GM13977 (cell line): ENCODE data around the gene CDX1.

Experiments used
- DNase-seq: peaks from one replicate; pipeline ENCODE4 v3.0.0; 2012; ENCODE audit warnings: low spot score
- in situ Hi-C: fragments of 300-500 bp; cut with MboI; formaldehyde crosslinking; loops from one replicate; pipeline ENCODE4 v1.12.0; 2022; ENCODE audit warnings: low sequenced_read_pairs, low pct_unique_long_range_greater_than_20kb, mixed read lengths, inconsistent platforms; ENCODE audit not compliant: unreplicated experiment
- TF ChIP-seq, protein P1 (sequence below): IDR thresholded peaks from 2 replicates; pipeline ENCODE4 v1.5.1; 2012; ENCODE audit warnings: mild to moderate bottlenecking, control low read depth; ENCODE audit not compliant: insufficient read depth; ENCODE audit errors: extremely low read depth, missing control alignments

CDX1 gene

GRCh38 chr5:150175536-150175935 lies 9.0 kb downstream of the CDX1 start:
- in situ Hi-C loops: no loop called here
- DNase-seq: peak; percentile 69
- TF ChIP-seq, protein P1, sequence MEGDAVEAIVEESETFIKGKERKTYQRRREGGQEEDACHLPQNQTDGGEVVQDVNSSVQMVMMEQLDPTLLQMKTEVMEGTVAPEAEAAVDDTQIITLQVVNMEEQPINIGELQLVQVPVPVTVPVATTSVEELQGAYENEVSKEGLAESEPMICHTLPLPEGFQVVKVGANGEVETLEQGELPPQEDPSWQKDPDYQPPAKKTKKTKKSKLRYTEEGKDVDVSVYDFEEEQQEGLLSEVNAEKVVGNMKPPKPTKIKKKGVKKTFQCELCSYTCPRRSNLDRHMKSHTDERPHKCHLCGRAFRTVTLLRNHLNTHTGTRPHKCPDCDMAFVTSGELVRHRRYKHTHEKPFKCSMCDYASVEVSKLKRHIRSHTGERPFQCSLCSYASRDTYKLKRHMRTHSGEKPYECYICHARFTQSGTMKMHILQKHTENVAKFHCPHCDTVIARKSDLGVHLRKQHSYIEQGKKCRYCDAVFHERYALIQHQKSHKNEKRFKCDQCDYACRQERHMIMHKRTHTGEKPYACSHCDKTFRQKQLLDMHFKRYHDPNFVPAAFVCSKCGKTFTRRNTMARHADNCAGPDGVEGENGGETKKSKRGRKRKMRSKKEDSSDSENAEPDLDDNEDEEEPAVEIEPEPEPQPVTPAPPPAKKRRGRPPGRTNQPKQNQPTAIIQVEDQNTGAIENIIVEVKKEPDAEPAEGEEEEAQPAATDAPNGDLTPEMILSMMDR: peak; percentile 50

- TF ChIP-seq, protein P1: no peak
- in situ Hi-C loops: no loop called here
- no peak for DNase-seq
Observed at GRCh38 chr5:150176745-150177477, 10.3 kb downstream of the CDX1 start.

GRCh38 chr5:150177721-150178120 lies 11.1 kb downstream of the CDX1 start:
- TF ChIP-seq, protein P1: no peak
- in situ Hi-C loops: no loop called here
- no peak for DNase-seq

GRCh38 chr5:150178262-150178661 lies 11.7 kb downstream of the CDX1 start:
- TF ChIP-seq, protein P1: no peak
- in situ Hi-C loops: no loop called here
- DNase-seq: peak; percentile 64

DNA sequence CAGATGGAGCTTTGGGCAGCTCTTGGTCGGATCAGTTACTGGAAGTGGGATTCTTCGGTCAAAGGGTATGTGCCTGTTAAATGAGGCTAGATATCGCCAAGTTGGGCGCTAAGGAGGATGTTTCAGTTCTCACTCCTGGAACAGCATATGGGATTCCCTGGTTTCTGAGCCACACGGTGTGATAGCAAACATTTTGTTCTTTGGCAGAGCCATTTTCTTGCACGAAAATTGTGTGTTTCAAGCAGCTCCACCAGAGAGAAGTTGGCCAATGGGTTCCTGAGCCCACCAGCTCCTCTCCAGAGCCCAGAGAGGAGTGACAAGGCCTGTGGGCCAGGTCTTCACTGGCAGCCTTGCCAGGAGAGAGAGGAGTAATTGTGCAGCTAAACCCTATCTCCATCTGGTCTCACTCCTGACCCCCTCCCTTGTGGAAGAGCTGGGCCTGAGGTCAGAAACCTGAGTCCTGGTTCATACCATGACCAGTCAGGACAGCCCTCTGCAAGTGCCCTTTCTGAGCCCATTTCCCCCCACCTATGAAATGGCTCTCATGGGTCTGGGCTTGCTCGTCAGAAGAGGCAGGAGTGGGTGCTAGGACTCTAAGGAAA lies 12.5 kb downstream of the CDX1 start:
- no peak for DNase-seq
- TF ChIP-seq, protein P1: no peak
- in situ Hi-C loops: no loop called here

DNA sequence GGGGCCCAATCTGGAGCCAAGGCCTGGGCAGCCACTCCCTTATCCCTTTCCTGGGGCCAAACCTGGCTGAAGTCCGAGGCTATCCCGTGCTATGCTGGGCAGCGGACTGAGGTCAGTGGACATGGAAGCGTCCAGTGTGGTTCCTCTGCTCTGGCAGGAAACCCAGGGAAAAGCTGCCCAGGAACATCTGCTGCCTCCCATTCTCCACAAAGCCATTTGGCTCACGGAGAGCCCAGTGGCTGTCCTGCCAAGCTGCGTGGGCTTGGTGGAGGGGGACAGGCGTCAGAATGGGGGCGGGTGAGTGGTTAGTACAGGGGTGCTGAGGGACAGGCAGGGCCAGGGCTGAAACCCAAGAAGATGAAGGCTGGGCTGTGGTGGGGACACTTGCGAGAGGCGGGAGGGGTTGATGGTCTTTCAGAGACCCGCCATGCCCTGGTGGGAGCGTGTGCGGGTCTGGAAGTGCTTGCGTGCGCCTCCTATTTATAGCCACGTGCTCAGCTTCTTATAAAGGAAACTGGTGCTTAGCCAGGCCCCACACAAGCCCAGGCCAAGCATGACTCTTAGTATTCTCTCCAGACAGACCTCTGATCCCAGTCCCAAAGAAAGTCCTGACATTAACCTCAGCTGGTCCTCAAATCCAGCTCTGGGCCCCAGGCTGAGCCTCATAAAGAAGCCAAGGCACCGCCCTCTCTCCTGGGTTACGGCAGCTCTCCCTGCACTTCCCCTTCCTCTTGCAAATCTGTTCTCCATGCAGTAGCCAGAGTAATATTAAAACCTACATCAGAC lies 13.9 kb downstream of the CDX1 start:
- TF ChIP-seq, protein P1: no peak
- DNase-seq: no peak
- in situ Hi-C loops: no loop called here
